DND-41 (cell line): ENCODE data around the gene SHCBP1.

Source experiments
- CTCF ChIP-seq: IDR thresholded peaks from 2 replicates; pipeline ENCODE4 v1.5.1; 2012; ENCODE audit warnings: borderline replicate concordance, low read length, moderate library complexity, mild to moderate bottlenecking; ENCODE audit not compliant: poor library complexity, severe bottlenecking; ENCODE audit errors: extremely low read depth
- EZH2 ChIP-seq: IDR thresholded peaks from 3 replicates; pipeline ENCODE4 v1.6.1; 2012; ENCODE audit warnings: borderline replicate concordance, low read depth, mild to moderate bottlenecking, moderate library complexity, low read length, inconsistent platforms; ENCODE audit not compliant: severe bottlenecking

- TF ChIP-seq CTCF (no peak), EZH2 (no peak)
Observed at GRCh38 chr16:46651305-46651704, 30.1 kb upstream of the SHCBP1 start.
